HS-5 (cell line): ENCODE measurements around the gene COPS7A.
A peak's percentile ranks its signal among the peaks of the same experiment; 100 is the strongest.

Experiments
- DNase-seq: peaks from one replicate; pipeline ENCODE4 v3.0.0-alpha.2; 2012; ENCODE audit warnings: low read depth

COPS7A gene

GRCh38 chr12:6770094-6770493 lies 46.2 kb downstream of the COPS7A start:
- DNase-seq, result no peak

DNA sequence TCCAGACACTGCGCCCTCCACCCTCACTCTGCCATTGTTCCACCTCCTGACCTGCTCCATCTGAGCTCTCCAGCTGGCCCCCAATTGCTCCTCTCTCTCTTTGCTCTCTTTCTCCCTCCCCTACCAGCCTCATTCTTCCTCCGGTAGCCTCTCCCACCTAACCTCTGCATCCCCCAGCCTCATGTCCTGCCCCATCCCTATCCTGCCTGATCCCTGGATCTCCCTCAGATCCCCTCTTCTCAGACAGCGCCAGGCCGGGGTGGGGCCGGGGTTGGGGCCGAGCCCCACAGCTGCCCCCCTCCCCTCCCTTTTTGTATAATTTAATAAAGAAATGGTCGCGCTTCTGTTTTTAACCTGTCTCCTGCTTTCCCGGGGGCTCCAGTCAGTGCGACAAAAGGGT lies 46.8 kb downstream of the COPS7A start:
- no peak for DNase-seq

DNA sequence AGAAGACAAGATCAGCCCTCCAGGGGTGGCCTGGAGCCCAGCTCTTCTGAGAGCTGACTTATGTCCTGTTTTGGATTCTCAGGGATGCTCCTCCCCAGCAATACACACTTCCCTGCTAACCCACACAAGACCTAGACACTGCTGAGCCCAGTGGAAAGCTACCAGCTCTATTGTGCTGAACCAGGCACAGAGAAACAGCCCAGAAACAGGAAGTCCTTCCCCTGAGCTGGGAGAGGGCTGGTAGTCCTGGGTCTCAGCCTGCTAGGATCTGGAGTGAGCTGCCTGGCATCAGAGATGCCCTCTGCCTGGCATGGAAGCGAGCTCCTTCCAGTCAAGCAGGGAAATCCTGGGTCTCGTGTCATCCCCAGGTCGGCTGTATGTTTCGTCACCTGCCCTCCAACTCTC lies 47.2 kb downstream of the COPS7A start:
- DNase-seq, result no peak

DNA sequence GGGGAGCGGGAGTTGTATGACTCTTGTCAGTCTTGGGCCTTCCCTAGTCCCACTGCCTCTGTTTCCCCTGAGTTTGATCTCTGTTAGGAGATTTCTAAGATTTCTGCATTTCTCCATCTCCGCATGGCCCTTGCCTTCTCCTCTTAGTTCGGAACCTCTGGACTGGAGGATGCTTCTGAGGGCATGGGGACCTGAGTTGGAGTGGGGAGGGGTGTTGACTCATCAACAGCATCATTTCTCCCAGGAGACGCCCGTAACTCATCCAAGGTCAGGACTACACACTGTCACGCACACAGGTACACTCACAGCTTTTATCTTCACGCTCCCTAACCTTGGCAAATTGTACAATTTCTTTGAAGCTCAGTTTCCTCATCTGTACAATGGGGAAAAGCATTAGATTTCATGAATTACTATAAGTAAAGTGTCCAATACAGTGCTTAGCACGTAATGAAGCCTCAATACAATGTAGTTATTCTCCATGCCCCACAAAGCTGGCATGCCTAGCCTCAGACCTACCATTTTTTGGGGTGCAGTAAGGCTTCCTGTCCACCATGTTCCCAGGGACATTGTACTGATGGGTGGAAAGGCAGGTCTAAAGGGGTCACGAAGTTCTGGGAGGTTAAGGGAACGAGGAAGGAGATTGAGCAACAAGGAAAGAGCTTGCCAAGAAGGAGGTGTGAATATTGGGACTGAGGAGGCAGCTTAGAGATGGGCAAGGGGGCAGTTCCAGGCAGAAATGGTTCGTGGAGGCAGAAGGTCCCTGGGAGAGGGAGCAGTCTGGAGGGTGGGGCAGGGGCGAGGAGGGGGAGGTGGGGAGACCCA lies 47.9 kb downstream of the COPS7A start:
- no peak for DNase-seq

GRCh38 chr12:6772331-6772695 lies 48.5 kb downstream of the COPS7A start, which contains the start of gene LAG3:
Gene LAG3 (plus strand): TSS chr12:6772520. CDS start chr12:6772853, 333 bp downstream.
- no peak for DNase-seq

GRCh38 chr12:6772726-6773589 lies 49.1 kb downstream of the COPS7A start:
- DNase-seq, result no peak

DNA sequence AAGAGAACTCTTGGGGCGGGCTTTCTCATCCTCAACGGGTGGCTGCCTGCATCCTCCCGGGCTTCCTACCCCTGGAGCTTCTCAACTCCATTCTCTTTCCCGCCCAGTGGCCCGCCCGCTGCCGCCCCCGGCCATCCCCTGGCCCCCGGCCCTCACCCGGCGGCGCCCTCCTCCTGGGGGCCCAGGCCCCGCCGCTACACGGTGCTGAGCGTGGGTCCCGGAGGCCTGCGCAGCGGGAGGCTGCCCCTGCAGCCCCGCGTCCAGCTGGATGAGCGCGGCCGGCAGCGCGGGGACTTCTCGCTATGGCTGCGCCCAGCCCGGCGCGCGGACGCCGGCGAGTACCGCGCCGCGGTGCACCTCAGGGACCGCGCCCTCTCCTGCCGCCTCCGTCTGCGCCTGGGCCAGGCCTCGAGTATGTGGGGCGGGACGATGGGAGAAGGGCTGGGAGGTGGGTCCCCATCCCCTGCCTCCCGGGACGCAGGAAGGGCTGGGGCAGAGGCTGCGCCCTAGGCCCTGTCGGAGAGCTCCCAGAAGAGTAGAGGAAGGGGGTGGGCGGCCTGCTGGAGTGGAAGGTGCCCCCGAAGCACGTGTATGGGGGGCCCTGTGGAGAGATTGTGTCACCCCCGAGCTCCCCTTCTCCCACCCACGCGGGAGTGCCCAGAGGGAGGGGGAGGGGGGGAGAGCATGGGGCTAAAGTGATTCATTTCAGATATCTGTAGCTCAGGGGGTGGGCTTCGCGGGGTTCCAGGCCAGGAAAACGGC lies 49.9 kb downstream of the COPS7A start:
- no peak for DNase-seq

DNA sequence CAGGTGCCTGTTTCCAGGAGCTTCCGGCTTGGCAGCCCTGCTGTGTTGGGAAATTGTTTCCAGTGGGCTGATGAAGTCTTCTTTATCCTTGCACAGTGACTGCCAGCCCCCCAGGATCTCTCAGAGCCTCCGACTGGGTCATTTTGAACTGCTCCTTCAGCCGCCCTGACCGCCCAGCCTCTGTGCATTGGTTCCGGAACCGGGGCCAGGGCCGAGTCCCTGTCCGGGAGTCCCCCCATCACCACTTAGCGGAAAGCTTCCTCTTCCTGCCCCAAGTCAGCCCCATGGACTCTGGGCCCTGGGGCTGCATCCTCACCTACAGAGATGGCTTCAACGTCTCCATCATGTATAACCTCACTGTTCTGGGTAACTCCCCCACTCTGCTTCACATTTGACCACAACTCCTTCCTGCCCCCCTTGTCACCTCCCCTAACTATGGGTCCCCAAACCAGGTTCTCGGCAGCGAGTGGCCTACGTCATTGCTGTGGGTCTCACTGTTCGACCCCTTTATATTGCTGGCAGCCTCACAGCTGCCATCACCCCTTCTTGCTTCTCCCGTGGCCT lies 50.7 kb downstream of the COPS7A start:
- DNase-seq, result no peak

DNA sequence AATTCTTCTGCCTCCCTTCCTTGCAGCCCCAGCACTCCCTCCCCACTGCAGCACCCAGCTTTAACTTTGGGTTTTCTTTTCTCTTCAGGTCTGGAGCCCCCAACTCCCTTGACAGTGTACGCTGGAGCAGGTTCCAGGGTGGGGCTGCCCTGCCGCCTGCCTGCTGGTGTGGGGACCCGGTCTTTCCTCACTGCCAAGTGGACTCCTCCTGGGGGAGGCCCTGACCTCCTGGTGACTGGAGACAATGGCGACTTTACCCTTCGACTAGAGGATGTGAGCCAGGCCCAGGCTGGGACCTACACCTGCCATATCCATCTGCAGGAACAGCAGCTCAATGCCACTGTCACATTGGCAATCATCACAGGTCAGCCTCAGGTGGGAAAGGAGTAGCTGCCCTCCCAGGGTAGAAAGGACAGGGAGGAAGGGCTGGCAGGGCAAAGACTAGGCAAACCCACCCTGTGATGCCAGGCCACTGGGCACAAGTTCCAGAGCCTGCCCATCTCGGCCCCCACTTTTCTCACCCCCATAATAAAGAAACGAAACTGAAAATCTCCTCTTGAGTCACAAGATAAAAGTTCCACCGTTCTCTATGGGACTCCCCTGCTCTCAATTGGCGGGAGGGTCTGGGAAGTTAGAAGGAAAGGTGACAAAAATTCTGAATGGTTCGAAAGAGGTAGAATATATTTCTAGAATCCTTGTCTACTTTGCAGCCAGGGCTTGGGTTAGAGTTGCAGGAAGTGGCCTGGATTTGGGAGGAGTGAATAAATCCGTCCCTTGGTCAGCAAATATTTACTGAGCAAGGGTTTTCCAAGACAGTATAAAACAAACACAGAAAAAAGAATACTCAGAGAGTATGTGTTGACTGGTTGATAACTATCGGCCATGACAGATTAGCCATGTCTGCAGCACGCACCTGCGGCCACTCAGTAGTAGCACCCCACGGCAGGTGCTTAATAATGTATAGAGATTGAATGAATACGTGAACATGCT lies 51.6 kb downstream of the COPS7A start:
- no peak for DNase-seq

GRCh38 chr12:6777386-6777785 lies 53.5 kb downstream of the COPS7A start:
- DNase-seq, result no peak

- DNase-seq, result no peak
Measured at GRCh38 chr12:6778217-6778573, 54.3 kb downstream of the COPS7A start.

DNA sequence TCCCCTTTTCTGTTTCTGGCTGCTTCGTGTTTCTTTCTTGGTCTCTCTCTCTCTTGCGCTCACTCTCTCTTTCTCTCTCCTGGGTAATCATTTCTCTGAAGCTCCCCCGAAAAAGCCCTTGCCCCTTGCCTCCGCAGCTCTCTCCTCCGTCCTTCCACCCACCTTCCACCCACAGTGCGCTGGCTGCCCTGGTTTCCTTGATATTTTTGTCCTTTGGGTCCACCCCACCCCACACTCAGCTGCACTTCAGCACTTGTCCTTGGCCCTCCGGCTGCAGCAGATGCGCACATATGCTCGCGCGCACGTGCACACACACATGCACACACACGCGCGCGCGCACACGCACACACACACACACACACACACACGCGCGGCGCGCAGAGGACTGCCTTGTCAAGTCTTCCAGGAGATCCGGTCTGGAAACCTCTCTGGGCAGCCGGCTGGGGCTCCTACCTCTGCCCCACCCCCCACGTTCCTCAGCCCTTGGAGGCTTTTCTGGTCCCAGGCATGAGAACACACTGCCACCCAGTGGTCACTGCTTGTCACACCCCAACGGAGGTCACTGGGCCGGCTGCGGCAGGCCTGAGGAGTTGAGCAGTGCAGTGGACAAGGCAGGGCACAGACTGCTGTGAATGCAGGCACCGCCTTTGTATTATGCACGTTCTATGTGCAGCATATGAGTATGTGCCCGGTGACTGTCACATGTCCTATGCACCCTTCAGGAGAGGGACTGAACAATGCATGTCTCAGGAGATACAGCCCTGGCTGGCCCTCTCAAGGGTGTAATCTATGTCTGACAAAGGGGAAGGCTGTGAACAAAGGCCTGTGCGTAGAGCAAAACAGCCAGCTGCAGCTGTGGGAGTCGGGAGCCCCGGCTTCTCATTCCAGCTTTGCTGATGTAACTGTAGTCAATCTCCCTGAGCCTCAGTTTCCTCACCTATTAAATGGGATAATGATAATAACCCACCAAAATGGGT lies 55.0 kb downstream of the COPS7A start:
- peak; percentile 72 for DNase-seq

- no peak for DNase-seq
Measured at GRCh38 chr12:6779708-6780432, 56.0 kb downstream of the COPS7A start.

GRCh38 chr12:6780573-6780972 lies 56.7 kb downstream of the COPS7A start:
- DNase-seq, result no peak
